Measurements from ENCODE around the gene BHLHE23. TPM values are rescaled to one million over a fixed set of nuclear protein-coding genes. Genes with fewer than 3 reads are reported as not detected.

Gene BHLHE23
- total RNA-seq, 3 donors from 2014 or later (not counting 1 experiment from before 2014, with no cell fraction given), result not detected

GRCh38 chr20:63005365-63005861, 1.4 kb downstream of the BHLHE23 start:
- no peak overlapping the region for H3K27ac Mint-ChIP-seq

GRCh38 chr20:63004607-63005364, 2.0 kb downstream of the BHLHE23 start:
- Histone ChIP-seq H3K27me3 (ENCODE audit: control insufficient read depth, insufficient read depth, low read length) (peaks cover 56% of the 10 kb centered on the region), H3K4me1 (ENCODE audit: control insufficient read depth, insufficient read depth, low read length) (peaks cover 43% of the 10 kb centered on the region), H3K4me3 (ENCODE audit: low read length) (no peak overlapping the region), H3K27ac (ENCODE audit: low read length) (no peak overlapping the region), H3K36me3 (ENCODE audit: control insufficient read depth, insufficient read depth, low read length) (no peaks in the 10 kb centered on the region), H3K9me3 (ENCODE audit: control insufficient read depth, insufficient read depth, low read length) (no peaks in the 10 kb centered on the region)
- H3K27ac Mint-ChIP-seq, result no peak overlapping the region
- H3K27me3 Mint-ChIP-seq (ENCODE audit: low read depth in 2 of 2), result peaks cover 44 to 50% of the 10 kb centered on the region in 2 donors
- no peak for TF ChIP-seq CTCF (IDR thresholded peaks at IDR 0.05)
- no peaks in the 10 kb centered on the region for H3K36me3 Mint-ChIP-seq
- ATAC-seq (no peak), DNase-seq (peak in 1 of 2 donors; percentile 28)
- no peaks in the 10 kb centered on the region for H3K9me3 Mint-ChIP-seq
- intact Hi-C loops (cut with micrococcal nuclease), result no loop called here
- no peak overlapping the region for H3K4me3 Mint-ChIP-seq
- WGBS (ENCODE audit: insufficient coverage), result 8% methylated on average over 53 of the region's 53 CpGs
- peaks cover 9 to 21% of the 10 kb centered on the region in 2 donors for H3K4me1 Mint-ChIP-seq

More at GRCh38 chr20:63005365-63005861, 1.4 kb downstream of the BHLHE23 start:
- Mint-ChIP-seq H3K27me3 (ENCODE audit: low read depth in 2 of 2) (peaks cover 42 to 47% of the 10 kb centered on the region in 2 donors), H3K36me3 (no peaks in the 10 kb centered on the region), H3K4me1 (peaks cover 10 to 26% of the 10 kb centered on the region in 2 donors), H3K4me3 (peak overlapping the region; percentile 6), H3K9me3 (no peaks in the 10 kb centered on the region)
- no peak overlapping the region for H3K27ac ChIP-seq (ENCODE audit: low read length)
- no peak overlapping the region for H3K4me3 ChIP-seq (ENCODE audit: low read length)
- no peak for DNase-seq
- intact Hi-C loops (cut with micrococcal nuclease), result no loop called here
- no peak for TF ChIP-seq CTCF (IDR thresholded peaks at IDR 0.05)
- H3K36me3 ChIP-seq (ENCODE audit: control insufficient read depth, insufficient read depth, low read length), result no peaks in the 10 kb centered on the region
- H3K9me3 ChIP-seq (ENCODE audit: control insufficient read depth, insufficient read depth, low read length), result no peaks in the 10 kb centered on the region
- no peak for ATAC-seq
- WGBS (ENCODE audit: insufficient coverage), result 11% methylated on average over 43 of the region's 43 CpGs
- H3K4me1 ChIP-seq (ENCODE audit: control insufficient read depth, insufficient read depth, low read length), result peaks cover 45% of the 10 kb centered on the region
- peaks cover 60% of the 10 kb centered on the region for H3K27me3 ChIP-seq (ENCODE audit: control insufficient read depth, insufficient read depth, low read length)

GRCh38 chr20:63003546-63003945, 3.2 kb downstream of the BHLHE23 start:
- peaks cover 38% of the 10 kb centered on the region for H3K4me1 ChIP-seq (ENCODE audit: control insufficient read depth, insufficient read depth, low read length)
- intact Hi-C loops (cut with micrococcal nuclease), result no loop called here
- H3K4me1 Mint-ChIP-seq, result peaks cover 12 to 13% of the 10 kb centered on the region in 2 donors
- peaks cover 45 to 47% of the 10 kb centered on the region in 2 donors for H3K27me3 Mint-ChIP-seq (ENCODE audit: low read depth in 2 of 2)
- no peaks in the 10 kb centered on the region for H3K9me3 Mint-ChIP-seq
- no peak overlapping the region for H3K27ac Mint-ChIP-seq
- H3K36me3 Mint-ChIP-seq, result no peaks in the 10 kb centered on the region
- H3K9me3 ChIP-seq (ENCODE audit: control insufficient read depth, insufficient read depth, low read length), result no peaks in the 10 kb centered on the region
- no peak overlapping the region for H3K4me3 Mint-ChIP-seq
- ATAC-seq (no peak), DNase-seq (no peak)
- H3K4me3 ChIP-seq (ENCODE audit: low read length), result no peak overlapping the region
- no peaks in the 10 kb centered on the region for H3K36me3 ChIP-seq (ENCODE audit: control insufficient read depth, insufficient read depth, low read length)
- WGBS (ENCODE audit: insufficient coverage), result 53% methylated on average over 10 of the region's 13 CpGs
- H3K27ac ChIP-seq (ENCODE audit: low read length), result no peak overlapping the region
- H3K27me3 ChIP-seq (ENCODE audit: control insufficient read depth, insufficient read depth, low read length), result peaks cover 44% of the 10 kb centered on the region
- no peak for TF ChIP-seq CTCF (IDR thresholded peaks at IDR 0.05)

Measured in natural killer cell (primary cell).